ENCODE measurements around the gene CHAC1. TPM values are rescaled to one million over a fixed set of nuclear protein-coding genes. Genes with fewer than 3 reads are reported as not detected.

The CHAC1 gene
- total RNA-seq, 4 donors from 2014 or later, result 0.76 to 16.1 (median 6.4) TPM

GRCh38 chr15:40908095-40908494 lies 45.2 kb upstream of the CHAC1 start:
- TF ChIP-seq POLR2A (IDR thresholded peaks at IDR 0.05), result no peak
- TF ChIP-seq, protein P1, sequence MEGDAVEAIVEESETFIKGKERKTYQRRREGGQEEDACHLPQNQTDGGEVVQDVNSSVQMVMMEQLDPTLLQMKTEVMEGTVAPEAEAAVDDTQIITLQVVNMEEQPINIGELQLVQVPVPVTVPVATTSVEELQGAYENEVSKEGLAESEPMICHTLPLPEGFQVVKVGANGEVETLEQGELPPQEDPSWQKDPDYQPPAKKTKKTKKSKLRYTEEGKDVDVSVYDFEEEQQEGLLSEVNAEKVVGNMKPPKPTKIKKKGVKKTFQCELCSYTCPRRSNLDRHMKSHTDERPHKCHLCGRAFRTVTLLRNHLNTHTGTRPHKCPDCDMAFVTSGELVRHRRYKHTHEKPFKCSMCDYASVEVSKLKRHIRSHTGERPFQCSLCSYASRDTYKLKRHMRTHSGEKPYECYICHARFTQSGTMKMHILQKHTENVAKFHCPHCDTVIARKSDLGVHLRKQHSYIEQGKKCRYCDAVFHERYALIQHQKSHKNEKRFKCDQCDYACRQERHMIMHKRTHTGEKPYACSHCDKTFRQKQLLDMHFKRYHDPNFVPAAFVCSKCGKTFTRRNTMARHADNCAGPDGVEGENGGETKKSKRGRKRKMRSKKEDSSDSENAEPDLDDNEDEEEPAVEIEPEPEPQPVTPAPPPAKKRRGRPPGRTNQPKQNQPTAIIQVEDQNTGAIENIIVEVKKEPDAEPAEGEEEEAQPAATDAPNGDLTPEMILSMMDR (IDR thresholded peaks at IDR 0.05), result no peak
- H3K4me1 ChIP-seq, result peaks cover 36 to 82% (median 53%) of the 10 kb centered on the region in 3 donors
- no peak for DNase-seq

DNA sequence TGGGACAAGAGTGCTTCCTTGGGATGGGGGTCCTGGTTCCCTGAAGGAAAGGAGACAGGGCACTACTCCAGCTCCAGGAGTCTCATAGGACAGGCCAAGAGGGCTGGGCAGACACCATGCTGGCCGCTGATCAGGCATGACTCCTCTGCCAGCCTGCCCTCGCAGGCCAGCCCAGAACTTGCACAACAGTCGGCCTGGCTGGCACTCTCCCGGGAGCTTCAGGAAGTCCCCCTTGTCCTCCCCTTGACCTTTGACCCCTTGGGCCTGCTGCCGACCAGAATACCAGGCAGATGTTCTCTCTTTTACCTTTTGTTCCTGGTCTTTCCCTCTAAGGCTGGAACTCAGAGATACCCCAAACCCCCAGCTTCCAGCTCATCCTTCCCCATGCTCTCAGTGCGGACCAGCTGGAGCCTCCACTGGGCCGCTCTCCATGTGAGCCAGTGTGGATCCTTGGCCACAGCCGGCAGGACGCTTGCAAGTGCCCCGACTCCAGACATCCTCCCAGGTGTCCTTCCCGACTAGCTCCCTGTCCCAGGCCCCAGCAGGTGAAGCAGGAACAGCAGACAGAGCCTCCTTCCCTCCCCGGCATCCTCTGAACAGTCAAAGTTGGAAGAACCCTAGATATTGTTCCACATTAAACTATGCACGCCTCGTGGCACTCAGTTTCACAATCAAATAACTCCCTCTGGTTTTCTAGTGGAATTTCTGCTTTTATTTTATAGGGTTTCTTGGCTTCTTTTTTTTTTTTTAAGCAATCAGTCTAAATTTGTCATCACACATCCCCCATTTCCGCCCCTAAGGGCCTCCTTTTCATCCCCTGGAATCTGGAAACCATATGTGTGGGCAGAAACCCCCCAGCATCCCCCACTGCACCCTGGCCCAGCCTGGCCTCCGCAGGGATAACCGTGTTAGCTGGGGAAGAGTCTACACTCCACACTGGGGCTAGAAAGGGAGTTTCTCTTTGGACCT lies 43.3 kb upstream of the CHAC1 start:
- intact Hi-C loops (cut with DNase I), result loop anchor here (5.0 kb wide), 1 partner anchor 107 kb away; no protein-coding TSS in a partner anchor
- no peak for DNase-seq

More at GRCh38 chr15:40908095-40908494, 45.2 kb upstream of the CHAC1 start:
- no peak overlapping the region for H3K27ac ChIP-seq
- H3K36me3 ChIP-seq, result peaks cover 0 to 12% (median 9%) of the 10 kb centered on the region in 3 donors
- intact Hi-C loops (cut with DNase I), result loop anchor here (5.0 kb wide), 1 partner anchor 109 kb away; no protein-coding TSS in a partner anchor
- no peaks in the 10 kb centered on the region for H3K27me3 ChIP-seq
- H3K9me3 ChIP-seq, result no peaks in the 10 kb centered on the region
- no peak overlapping the region for H3K4me3 ChIP-seq
- 87 to 100% methylated on average over 3 to 4 of the region's 7 CpGs for WGBS, 2 donors

GRCh38 chr15:40911141-40911540 lies 42.1 kb upstream of the CHAC1 start:
- Histone ChIP-seq H3K27ac (no peak overlapping the region), H3K9me3 (no peaks in the 10 kb centered on the region), H3K36me3 (no peaks in the 10 kb centered on the region), H3K4me3 (no peak overlapping the region), H3K4me1 (peaks cover 20 to 57% (median 33%) of the 10 kb centered on the region in 3 donors), H3K27me3 (no peaks in the 10 kb centered on the region)
- TF ChIP-seq, protein P1 (IDR thresholded peaks at IDR 0.05), result no peak
- TF ChIP-seq POLR2A (IDR thresholded peaks at IDR 0.05), result no peak
- intact Hi-C loops (cut with DNase I), result no loop called here
- DNase-seq, result no peak
- WGBS, 2 donors, result 33 to 39% methylated on average over 3 of the region's 7 CpGs

More for the DNA sequence above, 43.3 kb upstream of the CHAC1 start:
- H3K36me3 ChIP-seq, result no peaks in the 10 kb centered on the region
- peak overlapping the region in 2 of 4 donors; percentile 13 to 29 for H3K27ac ChIP-seq
- 45 to 56% methylated on average over 10 to 17 of the region's 17 CpGs for WGBS, 2 donors
- no peak overlapping the region for H3K4me3 ChIP-seq
- TF ChIP-seq POLR2A (IDR thresholded peaks at IDR 0.05), result no peak
- TF ChIP-seq, protein P1 (IDR thresholded peaks at IDR 0.05), result no peak
- H3K9me3 ChIP-seq, result no peaks in the 10 kb centered on the region
- no peaks in the 10 kb centered on the region for H3K27me3 ChIP-seq
- peaks cover 24 to 69% (median 40%) of the 10 kb centered on the region in 3 donors for H3K4me1 ChIP-seq

- H3K27ac ChIP-seq, result no peak overlapping the region
- peaks cover 14 to 51% (median 28%) of the 10 kb centered on the region in 3 donors for H3K4me1 ChIP-seq
- H3K27me3 ChIP-seq, result no peaks in the 10 kb centered on the region
- 29% methylated on average over 1 of the region's 2 CpGs; no CpG with 5 or more reads in 1 of the 2 donors for WGBS, 2 donors
- no peak for DNase-seq
- H3K9me3 ChIP-seq, result no peaks in the 10 kb centered on the region
- TF ChIP-seq, protein P1 (IDR thresholded peaks at IDR 0.05), result no peak
- TF ChIP-seq POLR2A (IDR thresholded peaks at IDR 0.05), result no peak
- intact Hi-C loops (cut with DNase I), result no loop called here
- no peak overlapping the region for H3K4me3 ChIP-seq
- no peaks in the 10 kb centered on the region for H3K36me3 ChIP-seq
Observed at GRCh38 chr15:40911693-40912092, 41.6 kb upstream of the CHAC1 start.

- WGBS, 2 donors, result 45 to 77% methylated on average over 2 to 4 of the region's 6 CpGs
- no peaks in the 10 kb centered on the region for H3K9me3 ChIP-seq
- H3K27ac ChIP-seq, result no peak overlapping the region
- DNase-seq, result no peak
- H3K27me3 ChIP-seq, result peaks cover 0 to 5% (median 0%) of the 10 kb centered on the region in 4 donors
- H3K36me3 ChIP-seq, result no peaks in the 10 kb centered on the region
- intact Hi-C loops (cut with DNase I), result no loop called here
- TF ChIP-seq, protein P1 (IDR thresholded peaks at IDR 0.05), result no peak
- no peak for TF ChIP-seq POLR2A (IDR thresholded peaks at IDR 0.05)
- no peak overlapping the region for H3K4me3 ChIP-seq
- H3K4me1 ChIP-seq, result peaks cover 7 to 48% (median 20%) of the 10 kb centered on the region in 3 donors
Observed at GRCh38 chr15:40912478-40912877, 40.8 kb upstream of the CHAC1 start.
